ENCODE data around the gene WDR27. TPM values are rescaled to one million over a fixed set of nuclear protein-coding genes. Genes with fewer than 3 reads are reported as not detected.

WDR27 gene
- total RNA-seq, 1 donor from 2014 or later = 128 TPM

DNA sequence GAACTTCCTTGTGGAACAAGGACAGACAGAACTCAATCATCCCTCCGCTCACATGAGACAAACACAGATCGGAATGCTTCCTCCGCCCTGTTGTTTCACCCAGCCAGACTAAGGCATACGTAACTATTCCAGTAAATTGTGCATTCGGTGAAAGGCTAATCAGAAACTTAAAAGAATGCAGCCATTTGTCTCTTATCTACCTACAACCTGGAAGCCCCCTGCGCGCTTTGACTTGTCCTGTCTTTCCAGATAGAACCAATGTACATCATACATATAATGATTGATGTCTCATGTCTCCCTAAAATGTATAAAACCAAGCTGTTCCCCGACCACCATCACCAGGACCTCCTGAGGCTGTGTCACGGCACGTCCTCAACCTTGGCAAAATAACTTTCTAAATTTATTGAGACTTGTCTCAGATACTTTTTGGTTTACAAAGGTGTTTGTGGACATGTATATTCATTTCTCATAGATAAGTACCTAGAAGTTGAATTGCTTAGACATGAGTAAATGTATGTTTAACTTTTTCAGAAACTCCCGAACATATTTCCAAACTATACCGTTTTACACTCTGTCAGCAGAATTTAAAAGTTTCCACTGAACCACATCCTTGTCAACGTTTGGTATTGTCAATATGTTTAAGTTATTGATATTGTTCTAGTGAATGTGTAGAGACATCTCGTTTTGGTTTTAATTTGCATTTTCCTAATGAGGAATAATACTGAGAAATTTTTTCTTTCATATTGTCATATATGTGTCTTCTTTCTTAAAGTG lies 250.6 kb downstream of the WDR27 start:
- no peaks in the 10 kb centered on the region for H3K9me3 Mint-ChIP-seq
- H3K4me3 Mint-ChIP-seq = no peak overlapping the region
- H3K36me3 Mint-ChIP-seq = no peaks in the 10 kb centered on the region
- H3K4me1 Mint-ChIP-seq = peaks cover 11% of the 10 kb centered on the region
- H3K27me3 Mint-ChIP-seq (ENCODE audit: low read depth) = no peaks in the 10 kb centered on the region
- no peak overlapping the region for H3K27ac Mint-ChIP-seq
- TF ChIP-seq, protein P1, sequence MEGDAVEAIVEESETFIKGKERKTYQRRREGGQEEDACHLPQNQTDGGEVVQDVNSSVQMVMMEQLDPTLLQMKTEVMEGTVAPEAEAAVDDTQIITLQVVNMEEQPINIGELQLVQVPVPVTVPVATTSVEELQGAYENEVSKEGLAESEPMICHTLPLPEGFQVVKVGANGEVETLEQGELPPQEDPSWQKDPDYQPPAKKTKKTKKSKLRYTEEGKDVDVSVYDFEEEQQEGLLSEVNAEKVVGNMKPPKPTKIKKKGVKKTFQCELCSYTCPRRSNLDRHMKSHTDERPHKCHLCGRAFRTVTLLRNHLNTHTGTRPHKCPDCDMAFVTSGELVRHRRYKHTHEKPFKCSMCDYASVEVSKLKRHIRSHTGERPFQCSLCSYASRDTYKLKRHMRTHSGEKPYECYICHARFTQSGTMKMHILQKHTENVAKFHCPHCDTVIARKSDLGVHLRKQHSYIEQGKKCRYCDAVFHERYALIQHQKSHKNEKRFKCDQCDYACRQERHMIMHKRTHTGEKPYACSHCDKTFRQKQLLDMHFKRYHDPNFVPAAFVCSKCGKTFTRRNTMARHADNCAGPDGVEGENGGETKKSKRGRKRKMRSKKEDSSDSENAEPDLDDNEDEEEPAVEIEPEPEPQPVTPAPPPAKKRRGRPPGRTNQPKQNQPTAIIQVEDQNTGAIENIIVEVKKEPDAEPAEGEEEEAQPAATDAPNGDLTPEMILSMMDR (IDR thresholded peaks at IDR 0.05; ENCODE audit: unreplicated experiment) = no peak
- DNase-seq (ENCODE audit: low spot score in 2 of 2, unreplicated experiment in 2 of 2) = no peak

DNA sequence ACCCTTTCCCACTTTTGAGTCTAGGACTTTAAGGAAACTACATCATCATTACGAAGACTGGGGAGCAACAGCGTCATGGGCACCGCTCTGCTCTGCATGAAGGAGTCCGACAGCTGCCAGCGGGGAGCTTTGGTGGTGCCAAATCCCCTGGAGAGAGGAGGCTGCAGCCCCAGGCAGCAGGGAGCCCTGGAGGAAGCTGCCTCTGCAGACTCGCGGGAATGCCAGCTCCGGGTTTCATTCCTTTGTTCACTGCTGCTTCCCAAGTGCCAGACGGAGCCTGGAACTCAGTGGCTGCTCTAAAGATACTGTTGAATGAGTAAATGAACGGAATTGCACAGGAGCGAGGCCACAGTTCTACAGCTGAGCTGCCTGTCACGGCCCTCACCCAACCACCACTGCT lies 251.7 kb downstream of the WDR27 start:
- DNase-seq (ENCODE audit: low spot score in 2 of 2, unreplicated experiment in 2 of 2) = no peak
- H3K27me3 Mint-ChIP-seq (ENCODE audit: low read depth) = no peaks in the 10 kb centered on the region
- TF ChIP-seq, protein P1 (IDR thresholded peaks at IDR 0.05; ENCODE audit: unreplicated experiment) = no peak
- H3K36me3 Mint-ChIP-seq = no peaks in the 10 kb centered on the region
- H3K4me1 Mint-ChIP-seq = peaks cover 11% of the 10 kb centered on the region
- H3K9me3 Mint-ChIP-seq = no peaks in the 10 kb centered on the region
- H3K27ac Mint-ChIP-seq = no peak overlapping the region
- H3K4me3 Mint-ChIP-seq = no peak overlapping the region

DNA sequence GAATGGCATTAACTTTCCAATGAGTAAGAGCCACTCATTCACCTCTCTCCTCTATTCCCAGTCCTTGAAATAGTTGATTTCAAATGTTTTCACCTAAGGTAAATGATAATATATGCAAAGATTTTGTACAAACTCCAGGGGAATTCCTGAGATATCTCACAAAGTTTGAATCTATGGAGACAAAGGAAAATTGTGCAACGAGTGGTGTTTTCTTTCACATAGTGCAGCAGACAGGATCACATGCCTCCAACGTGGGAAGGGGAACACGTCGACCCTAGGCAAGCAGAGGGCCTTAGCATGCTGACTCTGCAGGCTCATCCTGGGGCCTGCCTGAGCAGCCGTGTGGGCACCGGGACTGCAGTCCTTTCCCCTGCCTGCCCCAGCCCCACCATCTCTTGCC lies 252.6 kb downstream of the WDR27 start:
- H3K4me1 Mint-ChIP-seq = peaks cover 11% of the 10 kb centered on the region
- DNase-seq (ENCODE audit: low spot score in 2 of 2, unreplicated experiment in 2 of 2) = no peak
- no peaks in the 10 kb centered on the region for H3K36me3 Mint-ChIP-seq
- H3K9me3 Mint-ChIP-seq = no peaks in the 10 kb centered on the region
- H3K4me3 Mint-ChIP-seq = no peak overlapping the region
- TF ChIP-seq, protein P1 (IDR thresholded peaks at IDR 0.05; ENCODE audit: unreplicated experiment) = no peak
- no peaks in the 10 kb centered on the region for H3K27me3 Mint-ChIP-seq (ENCODE audit: low read depth)
- H3K27ac Mint-ChIP-seq = no peak overlapping the region

DNA sequence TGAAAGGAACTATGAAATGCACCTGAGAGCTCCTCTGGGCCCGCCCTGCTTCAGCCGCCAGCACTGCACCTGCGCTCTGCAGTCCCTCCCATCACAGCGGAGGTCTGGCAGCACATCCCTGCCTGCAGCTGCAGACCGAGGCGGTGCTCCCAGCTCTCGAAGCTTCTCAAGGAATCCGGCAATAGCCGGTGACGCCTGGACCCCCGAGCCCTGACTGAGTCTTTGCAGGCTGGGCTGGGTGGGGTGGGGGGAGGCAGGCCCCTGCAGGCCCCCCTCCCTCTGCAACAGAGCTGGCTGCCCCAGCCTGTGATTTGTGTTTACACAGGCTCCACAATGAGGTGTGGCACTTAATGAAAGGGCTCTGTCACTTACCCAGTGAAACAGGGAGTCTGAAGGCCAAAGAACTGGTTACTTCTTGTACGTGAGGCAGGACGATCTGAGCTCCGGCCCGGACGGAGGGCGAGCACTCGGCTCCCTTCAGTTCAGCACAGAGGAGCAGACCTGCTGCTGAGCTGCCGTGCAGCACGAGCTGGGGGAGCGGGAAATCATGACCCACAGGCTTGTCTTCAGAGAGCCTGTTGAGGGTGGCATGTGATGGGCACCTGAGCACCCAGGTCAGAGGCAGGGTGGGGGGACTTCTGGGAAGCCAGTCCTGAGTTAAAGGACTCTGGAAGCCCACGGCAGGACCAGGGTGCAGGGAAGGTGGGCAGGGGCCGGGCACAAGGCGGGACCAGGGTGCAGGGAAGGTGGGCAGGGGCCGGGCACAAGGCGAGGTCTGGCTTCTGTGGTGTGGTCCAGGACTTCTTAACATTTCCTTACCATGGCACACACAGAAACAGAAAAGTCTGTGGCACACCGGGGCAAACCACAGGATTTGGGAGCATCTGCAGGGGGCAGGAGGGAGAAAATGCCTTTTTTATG lies 255.9 kb downstream of the WDR27 start:
- TF ChIP-seq, protein P1 (IDR thresholded peaks at IDR 0.05; ENCODE audit: unreplicated experiment) = no peak
- no peaks in the 10 kb centered on the region for H3K36me3 Mint-ChIP-seq
- no peaks in the 10 kb centered on the region for H3K9me3 Mint-ChIP-seq
- no peak overlapping the region for H3K27ac Mint-ChIP-seq
- H3K4me3 Mint-ChIP-seq = no peak overlapping the region
- no peak for DNase-seq (ENCODE audit: low spot score in 2 of 2, unreplicated experiment in 2 of 2)
- no peaks in the 10 kb centered on the region for H3K27me3 Mint-ChIP-seq (ENCODE audit: low read depth)
- H3K4me1 Mint-ChIP-seq = peaks cover 5% of the 10 kb centered on the region

DNA sequence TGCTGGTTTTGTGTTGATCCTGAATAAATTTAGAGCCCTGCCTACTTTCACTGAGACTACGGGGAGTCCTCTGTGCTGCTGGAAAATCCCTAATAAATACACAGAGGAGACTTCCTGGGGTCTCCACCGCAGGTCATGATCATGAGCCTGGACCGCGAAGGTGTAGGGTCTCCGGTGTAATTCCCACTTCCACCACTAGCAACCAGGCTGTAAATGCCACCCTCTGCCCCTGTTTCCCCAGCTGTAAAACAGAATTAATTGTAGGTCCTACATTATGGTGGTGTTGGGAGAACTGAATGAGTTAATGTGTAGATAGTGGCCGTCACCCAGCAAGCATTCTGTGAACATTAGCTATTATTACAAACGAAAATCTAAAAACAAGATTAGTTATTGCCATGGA lies 256.6 kb downstream of the WDR27 start:
- TF ChIP-seq, protein P1 (IDR thresholded peaks at IDR 0.05; ENCODE audit: unreplicated experiment) = peak; percentile 41
- Mint-ChIP-seq H3K4me3 (no peak overlapping the region), H3K27ac (no peak overlapping the region), H3K36me3 (no peaks in the 10 kb centered on the region), H3K9me3 (no peaks in the 10 kb centered on the region), H3K27me3 (ENCODE audit: low read depth) (no peaks in the 10 kb centered on the region), H3K4me1 (no peaks in the 10 kb centered on the region)
- no peak for DNase-seq (ENCODE audit: low spot score in 2 of 2, unreplicated experiment in 2 of 2)

Measured in mesothelial cell of epicardium (in vitro differentiated cells).